K562 (cell line): ENCODE measurements around the gene ANKRD10. TPM values are rescaled to one million over a fixed set of nuclear protein-coding genes. Genes with fewer than 3 reads are reported as not detected.

Experiments
- ATAC-seq: fragments of 200-7000 bp; cut with Tn5 transposase; 3 replicates; pipeline ENCODE4 v1.9.1; 2020; ENCODE audit warnings: moderate library complexity
- BruUV-seq: library from RNA; stranded (reverse); fragments of 400-500 nt; replicated peaks from 2 replicates; lab custom pipeline; 2021; lab: Mats Ljungman, UMichigan
- CTCF ChIA-PET: fragments of 300-600 bp; formaldehyde crosslinking; extraction: SDS; loops from one replicate; lab custom pipeline; 2021; ENCODE audit warnings: low intra/inter-chr PET ratio; lab: Yijun Ruan, JAX
- POLR2A ChIA-PET: fragments of 300-600, 350-650 bp; sonication (Branson Sonifier 250); formaldehyde crosslinking; extraction: SDS; loops from one replicate; lab custom pipeline; 2021; ENCODE audit warnings: antibody characterized with exemption, inconsistent platforms; lab: Yijun Ruan, JAX
- DNase-seq, 4 experiments: peaks; one replicate each; pipeline versions ENCODE4 v3.0.0 to v3.0.0-alpha.2; 2011 to 2018; ENCODE audit warnings: low spot score in 3 of 4, mixed read lengths in 3 of 4; ENCODE audit errors: extremely low read depth in 1 of 4
- FAIRE-seq: peaks from 2 replicates; lab custom pipeline; 2011; peaks lifted over from hg19 to GRCh38; lab: Jason Lieb, UNC
- H2AFZ ChIP-seq: 2 replicates; pipeline ENCODE4 v1.6.0; 2011; ENCODE audit warnings: low read depth, low read length, control low read depth, inconsistent platforms
- H3K27ac ChIP-seq: fragments of 200-600 bp; 3 replicates; pipeline ENCODE4 v1.8.0; 2011; ENCODE audit warnings: low read depth, mild to moderate bottlenecking, control low read depth, inconsistent platforms, low read length, moderate library complexity, mixed read lengths; ENCODE audit errors: extremely low read depth
- H3K27me3 ChIP-seq, 2 experiments: fragments of 300-600 bp in 1 of 2; 2 replicates in 1 of 2; 3 replicates in 1 of 2; pipeline versions ENCODE4 v1.6.0 to v1.8.0; 2011; ENCODE audit warnings: inconsistent platforms in 2 of 2, low read length in 2 of 2, mild to moderate bottlenecking in 1 of 2, mixed read lengths in 1 of 2, moderate library complexity in 1 of 2; ENCODE audit not compliant: control insufficient read depth in 2 of 2, insufficient read depth in 2 of 2
- H3K36me3 ChIP-seq: fragments of 300-600 bp; 3 replicates; pipeline ENCODE4 v1.8.0; 2011; ENCODE audit warnings: mild to moderate bottlenecking, low read length, inconsistent platforms; ENCODE audit not compliant: control insufficient read depth, insufficient read depth
- H3K4me1 ChIP-seq, 2 experiments: fragments of 200-600 bp in 1 of 2; replicated peaks in 1 of 2; 2 replicates in 1 of 2; 3 replicates in 1 of 2; pipeline versions ENCODE4 v1.5.1 to v1.8.0; 2011; ENCODE audit warnings: inconsistent platforms in 2 of 2, low read length in 2 of 2, mild to moderate bottlenecking in 1 of 2, mixed read lengths in 1 of 2, moderate library complexity in 1 of 2; ENCODE audit not compliant: control insufficient read depth in 2 of 2, insufficient read depth in 2 of 2
- H3K4me2 ChIP-seq: 2 replicates; pipeline ENCODE4 v1.6.1; 2011; ENCODE audit warnings: low read length, control low read depth, inconsistent platforms, mixed read lengths; ENCODE audit not compliant: insufficient read depth
- H3K4me3 ChIP-seq: fragments of 200-600 bp; sonication (generic), shearing (Covaris generic); 2 replicates; pipeline ENCODE4 v1.5.1; 2016; ENCODE audit warnings: control low read depth, inconsistent platforms
- H3K79me2 ChIP-seq: fragments of 200-600 bp; 3 replicates; pipeline ENCODE4 v1.8.0; 2011; ENCODE audit warnings: low read length, inconsistent platforms; ENCODE audit not compliant: control insufficient read depth, insufficient read depth
- H3K9ac ChIP-seq, 2 experiments: 2 replicates each; pipeline versions ENCODE4 v1.6.0 to v1.6.1; 2011; ENCODE audit warnings: low read depth in 2 of 2, low read length in 2 of 2, control low read depth in 1 of 2, inconsistent platforms in 1 of 2, mild to moderate bottlenecking in 1 of 2, mixed read lengths in 1 of 2; ENCODE audit not compliant: insufficient read depth in 1 of 2
- H3K9me1 ChIP-seq: one replicate; pipeline ENCODE4 v1.6.0; 2011; ENCODE audit warnings: inconsistent platforms, mild to moderate bottlenecking, low read length, moderate library complexity; ENCODE audit not compliant: control insufficient read depth, insufficient read depth
- H3K9me3 ChIP-seq: replicated peaks from 2 replicates; pipeline ENCODE4 v1.5.1; 2011; ENCODE audit warnings: low read depth, low read length, inconsistent platforms; ENCODE audit not compliant: control insufficient read depth, insufficient read depth
- H4K20me1 ChIP-seq: replicated peaks from 2 replicates; pipeline ENCODE4 v1.6.1; 2011; ENCODE audit warnings: low read length, inconsistent platforms, mixed read lengths; ENCODE audit not compliant: control insufficient read depth, insufficient read depth
- ATF1 ChIP-seq, 2 experiments: fragments of 450-650 bp in 1 of 2; IDR thresholded peaks; 2 replicates each; pipeline ENCODE4 v1.6.1; 2016; ENCODE audit warnings: missing compliant biosample characterization in 1 of 2, missing genetic modification characterization in 1 of 2
- FOSL1 ChIP-seq: fragments of 200-800 bp; sonication (Bioruptor generic); conservative IDR thresholded peaks from 2 replicates; pipeline ENCODE4 v1.6.1; 2016; ENCODE audit warnings: missing genetic modification characterization, missing compliant biosample characterization
- HBP1 ChIP-seq: fragments of 450-650 bp; formaldehyde crosslinking; IDR thresholded peaks from 2 replicates; pipeline ENCODE4 v1.4.0; 2022; ENCODE audit warnings: missing genetic modification characterization
- NCOR1 ChIP-seq: fragments of 450-650 bp; IDR thresholded peaks from 2 replicates; pipeline ENCODE4 v1.6.1; 2016; ENCODE audit warnings: mild to moderate bottlenecking, moderate library complexity
- PCBP1 ChIP-seq: fragments of 200-400 bp; formaldehyde crosslinking; IDR thresholded peaks from 2 replicates; pipeline ENCODE4 v1.6.1; 2018; ENCODE audit warnings: mild to moderate bottlenecking, low read depth, low read length; ENCODE audit not compliant: poor library complexity, severe bottlenecking
- PHB2 ChIP-seq: fragments of 450-650 bp; IDR thresholded peaks from 2 replicates; pipeline ENCODE4 v1.6.1; 2017; ENCODE audit warnings: low read depth
- PHF8 ChIP-seq: fragments of 200-600 bp; sonication (generic); IDR thresholded peaks from 2 replicates; pipeline ENCODE4 v1.6.1; 2012; ENCODE audit warnings: mixed run types, mild to moderate bottlenecking, inconsistent platforms, low read length, moderate library complexity, borderline replicate concordance
- SMAD1 ChIP-seq: fragments of 150-350 bp; IDR thresholded peaks from 2 replicates; pipeline ENCODE4 v1.6.1; 2014; ENCODE audit warnings: low read length, low read depth; ENCODE audit not compliant: partially characterized antibody
- TCF3 ChIP-seq: sonication (generic); formaldehyde crosslinking; IDR thresholded peaks from 2 replicates; pipeline ENCODE4 v1.4.0; 2020; ENCODE audit warnings: mild to moderate bottlenecking, missing genetic modification reagents
- TFAM ChIP-seq: fragments of 250-450 bp; sonication (Bioruptor Pico); conservative IDR thresholded peaks from 2 replicates; pipeline ENCODE4 v1.5.0; 2021; ENCODE audit warnings: mild to moderate bottlenecking, moderate library complexity
- ZBED1 ChIP-seq: IDR thresholded peaks from 2 replicates; pipeline ENCODE4 v1.6.1; 2014
- ZBTB7A ChIP-seq: IDR thresholded peaks from 2 replicates; pipeline ENCODE4 v1.6.1; 2011; ENCODE audit warnings: low read depth, mild to moderate bottlenecking, low read length, moderate library complexity, borderline replicate concordance; ENCODE audit not compliant: control insufficient read depth
- WGBS: fragments of 100-300 bp; shearing (Covaris generic); methylation state at CpG from one replicate; pipeline ENCODE4 v1.1.6; 2016; ENCODE audit warnings: low coverage, mixed read lengths; ENCODE audit not compliant: insufficient coverage; ENCODE audit errors: missing lambda C conversion rate; 5-methylcytosine and 5-hydroxymethylcytosine counted together
- in situ Hi-C: fragments of 300-500 bp; cut with MboI; formaldehyde crosslinking; loops from 4 replicates; pipeline ENCODE4 v1.15.0; 2018; ENCODE audit warnings: inconsistent platforms, mixed read lengths
- intact Hi-C: fragments of 100-400 bp; cut with micrococcal nuclease; formaldehyde crosslinking; loops from 2 replicates; pipeline ENCODE4 v1.14.2; 2022
- polyA plus RNA-seq, 8 experiments: library from polyadenylated mRNA; depleted of rRNA in 4 of 8; stranded (reverse) in 5 of 8; unstranded in 3 of 8; fragments of >200 nt; fragmentation: Nextera tagmentation in 2 of 8; fragmentation: Illumina TruSeq in 1 of 8; extraction: Ambion mirVana in 2 of 8; extraction: Trizol in 1 of 8; gene quantifications; 2 replicates each; pipeline versions ENCODE4 v1.2.1 to v1.2.3, GENCODE V29; 2011 to 2014; ENCODE audit warnings: inconsistent platforms in 1 of 8, missing spikeins in 1 of 8
- total RNA-seq, 7 experiments: library from RNA; depleted of rRNA in 6 of 7; stranded (reverse); fragments of >200 nt in 6 of 7; fragmentation: Illumina TruSeq in 2 of 7; extraction: Trizol in 2 of 7; gene quantifications; 2 replicates each; pipeline versions ENCODE4 v1.2.1 to v1.2.3, GENCODE V29; 2011 to 2021; ENCODE audit warnings: low replicate concordance in 1 of 7
- TF ChIP-seq, protein P1 (sequence below): sonication (generic); formaldehyde crosslinking; IDR thresholded peaks from 2 replicates; pipeline ENCODE4 v1.5.0; 2020; ENCODE audit warnings: missing genetic modification reagents

Gene ANKRD10
- total and polyA plus RNA-seq, 9 of the 15 experiments (the other 6 are each of a cell fraction or from before 2014, with no cell fraction given), result 21.7 to 183 (median 45.0) TPM

DNA sequence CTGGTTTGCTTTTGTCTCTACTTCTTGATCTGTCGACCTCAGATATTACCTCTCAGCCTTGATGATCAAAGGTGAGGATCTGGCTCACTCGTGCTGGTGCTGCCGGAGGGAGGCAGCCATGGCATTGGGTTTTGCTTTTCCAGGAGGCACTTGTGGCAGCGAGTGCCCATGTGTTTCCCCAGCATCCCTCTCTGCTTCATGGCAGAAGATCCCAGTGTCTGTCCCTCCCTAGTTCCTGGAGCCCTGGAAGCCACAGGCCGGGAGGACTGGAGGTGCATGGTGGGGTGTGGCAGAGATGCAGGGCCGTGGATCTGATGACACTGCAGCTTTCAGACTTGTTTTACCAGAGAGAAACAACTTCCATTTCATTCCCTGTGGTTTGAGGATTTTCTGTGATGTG lies 47.5 kb downstream of the ANKRD10 start:
- peaks cover 20 to 23% of the 10 kb centered on the region in 2 experiments; a peak in 4 of 5 replicates for H3K4me1 ChIP-seq
- DNase-seq, result no peak
- CTCF ChIA-PET, result no interaction called here
- no peaks in the 10 kb centered on the region for H3K36me3 ChIP-seq
- no peaks in the 10 kb centered on the region for H4K20me1 ChIP-seq
- H3K9me3 ChIP-seq, result peaks cover 6% of the 10 kb centered on the region
- H3K9me1 ChIP-seq, result no peaks in the 10 kb centered on the region
- ATAC-seq, result no peak
- no peak overlapping the region for H2AFZ ChIP-seq
- peaks cover 10% of the 10 kb centered on the region; the same call in 2 of the 3 replicates for H3K79me2 ChIP-seq
- no peak overlapping the region for H3K4me2 ChIP-seq
- H3K9ac ChIP-seq, result no peak overlapping the region
- 71% methylated on average over 6 of the region's 6 CpGs for WGBS
- FAIRE-seq, result no peak
- intact Hi-C loops, result no loop called here
- H3K27me3 ChIP-seq, result no peaks in the 10 kb centered on the region
- TF ChIP-seq PHB2, result no peak
- no peak for TF ChIP-seq SMAD1
- TF ChIP-seq HBP1, result no peak
- no peak for TF ChIP-seq PCBP1
- TF ChIP-seq, protein P1, sequence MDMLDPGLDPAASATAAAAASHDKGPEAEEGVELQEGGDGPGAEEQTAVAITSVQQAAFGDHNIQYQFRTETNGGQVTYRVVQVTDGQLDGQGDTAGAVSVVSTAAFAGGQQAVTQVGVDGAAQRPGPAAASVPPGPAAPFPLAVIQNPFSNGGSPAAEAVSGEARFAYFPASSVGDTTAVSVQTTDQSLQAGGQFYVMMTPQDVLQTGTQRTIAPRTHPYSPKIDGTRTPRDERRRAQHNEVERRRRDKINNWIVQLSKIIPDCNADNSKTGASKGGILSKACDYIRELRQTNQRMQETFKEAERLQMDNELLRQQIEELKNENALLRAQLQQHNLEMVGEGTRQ (CRISPR knock-in tag), result no peak
- TF ChIP-seq ATF1 (CRISPR knock-in tag; IDR thresholded peaks at IDR 0.05), result no peak
- no peak for TF ChIP-seq ATF1 (tag; IDR thresholded peaks at IDR 0.05)
- TF ChIP-seq NCOR1, result no peak
- TF ChIP-seq ZBTB7A, result no peak
- no peak for TF ChIP-seq PHF8
- TF ChIP-seq ZBED1, result no peak
- TF ChIP-seq TFAM, result no peak
- no peak for TF ChIP-seq TCF3 (CRISPR knock-in tag)
- no peak for TF ChIP-seq FOSL1 (tag)
- no peak overlapping the region for H3K4me3 ChIP-seq
- POLR2A ChIA-PET, result no interaction called here
- H3K27ac ChIP-seq, result no peak overlapping the region
- BruUV-seq, result no TSS peak
- in situ Hi-C loops, result no loop called here
